Measurements from ENCODE around the gene FOXL3. TPM values are rescaled to one million over a fixed set of nuclear protein-coding genes. Genes with fewer than 3 reads are reported as not detected.
"Not testable (repeated sequence)": the region's sequence is repeated elsewhere in the genome, so short reads cannot be mapped to it uniquely, and the experiment has no call there.

Gene FOXL3
- total and polyA plus RNA-seq, 2 experiments from 2014 or later: not detected

GRCh38 chr7:241513-241912 is 48.5 kb upstream of the FOXL3 start (continued):
- TF ChIP-seq CTCF (conservative IDR thresholded peaks at IDR 0.05; ENCODE audit: low read depth in 2 of 2) (no peak), POLR2AphosphoS5 (IDR thresholded peaks at IDR 0.05; ENCODE audit: low read depth) (no peak)

GRCh38 chr7:242826-243579 is 47.0 kb upstream of the FOXL3 start:
- ATAC-seq; H3K27ac Mint-ChIP-seq; H4K20me1 ChIP-seq (replicated peaks; ENCODE audit: insufficient read depth); H3K9me3 Mint-ChIP-seq; H3K27ac ChIP-seq (ENCODE audit: low read depth); H3K4me3 ChIP-seq; DNase-seq (ENCODE audit: low spot score); H2AFZ ChIP-seq; H3K36me3 ChIP-seq (ENCODE audit: insufficient read depth); H3K4me1 Mint-ChIP-seq; H3K9me2 ChIP-seq (ENCODE audit: insufficient read depth); H3K4me2 ChIP-seq; H3K27me3 Mint-ChIP-seq (ENCODE audit: insufficient read depth, low read depth, poor library complexity); H3K4me1 ChIP-seq (ENCODE audit: insufficient read depth); H3K79me2 ChIP-seq (replicated peaks; ENCODE audit: insufficient read depth); H3K4me3 Mint-ChIP-seq; H3K27me3 ChIP-seq (ENCODE audit: insufficient read depth); H3F3A ChIP-seq (replicated peaks; ENCODE audit: low read depth): not testable (repeated sequence)
- peaks cover 28% of the 10 kb centered on the region for H3K36me3 Mint-ChIP-seq (ENCODE audit: low read depth)

- DNase-seq (ENCODE audit: low spot score); H3K9me3 Mint-ChIP-seq; H3K9me2 ChIP-seq (ENCODE audit: insufficient read depth); H3K27me3 ChIP-seq (ENCODE audit: insufficient read depth); H4K20me1 ChIP-seq (replicated peaks; ENCODE audit: insufficient read depth); H3K4me2 ChIP-seq; H3K4me1 Mint-ChIP-seq; H3K4me3 Mint-ChIP-seq; ATAC-seq; H2AFZ ChIP-seq; H3K27ac ChIP-seq (ENCODE audit: low read depth); H3K27ac Mint-ChIP-seq; H3F3A ChIP-seq (replicated peaks; ENCODE audit: low read depth); H3K27me3 Mint-ChIP-seq (ENCODE audit: insufficient read depth, low read depth, poor library complexity); H3K4me3 ChIP-seq; H3K36me3 ChIP-seq (ENCODE audit: insufficient read depth); H3K4me1 ChIP-seq (ENCODE audit: insufficient read depth); H3K79me2 ChIP-seq (replicated peaks; ENCODE audit: insufficient read depth): not testable (repeated sequence)
- peaks cover 28% of the 10 kb centered on the region for H3K36me3 Mint-ChIP-seq (ENCODE audit: low read depth)
Observed at GRCh38 chr7:243580-243978, 46.4 kb upstream of the FOXL3 start.

GRCh38 chr7:244974-245373 is 45.0 kb upstream of the FOXL3 start:
- no peak overlapping the region for H3K4me2 ChIP-seq
- no peaks in the 10 kb centered on the region for H3K4me1 ChIP-seq (ENCODE audit: insufficient read depth)
- H3K4me1 Mint-ChIP-seq: no peaks in the 10 kb centered on the region
- H3K79me2 ChIP-seq (replicated peaks; ENCODE audit: insufficient read depth): no peaks in the 10 kb centered on the region
- H2AFZ ChIP-seq: no peak overlapping the region
- H3K27ac Mint-ChIP-seq: no peak overlapping the region
- H3K27ac ChIP-seq (ENCODE audit: low read depth): no peak overlapping the region
- H3K9me3 Mint-ChIP-seq: peaks cover 8% of the 10 kb centered on the region; the same call in 1 of the 3 replicates
- H3F3A ChIP-seq (replicated peaks; ENCODE audit: low read depth): no peaks in the 10 kb centered on the region
- peaks cover 4% of the 10 kb centered on the region; the same call in 1 of the 2 replicates for H3K9me2 ChIP-seq (ENCODE audit: insufficient read depth)
- ATAC-seq (no peak), DNase-seq (ENCODE audit: low spot score) (no peak)
- H3K27me3 Mint-ChIP-seq (ENCODE audit: insufficient read depth, low read depth, poor library complexity): peaks cover 8% of the 10 kb centered on the region
- H3K36me3 ChIP-seq (ENCODE audit: insufficient read depth): no peaks in the 10 kb centered on the region
- H3K36me3 Mint-ChIP-seq (ENCODE audit: low read depth): peaks cover 41% of the 10 kb centered on the region
- no peaks in the 10 kb centered on the region for H3K27me3 ChIP-seq (ENCODE audit: insufficient read depth)
- H4K20me1 ChIP-seq (replicated peaks; ENCODE audit: insufficient read depth): no peaks in the 10 kb centered on the region
- no peak overlapping the region for H3K4me3 Mint-ChIP-seq
- H3K4me3 ChIP-seq: no peak overlapping the region
- TF ChIP-seq REST (IDR thresholded peaks at IDR 0.05; ENCODE audit: unreplicated experiment) (no peak), ZNF114 (CRISPR knock-in tag; IDR thresholded peaks at IDR 0.05) (no peak), CREB1 (CRISPR knock-in tag; IDR thresholded peaks at IDR 0.05; ENCODE audit: low read depth) (no peak), ZNF331 (CRISPR knock-in tag; IDR thresholded peaks at IDR 0.05; ENCODE audit: low read depth) (no peak), CTCF (conservative IDR thresholded peaks at IDR 0.05; ENCODE audit: low read depth in 2 of 2) (no peak)

Measured in GM23338 (cell line).